ENCODE results near the gene CIDEA.

Gene CIDEA

DNA sequence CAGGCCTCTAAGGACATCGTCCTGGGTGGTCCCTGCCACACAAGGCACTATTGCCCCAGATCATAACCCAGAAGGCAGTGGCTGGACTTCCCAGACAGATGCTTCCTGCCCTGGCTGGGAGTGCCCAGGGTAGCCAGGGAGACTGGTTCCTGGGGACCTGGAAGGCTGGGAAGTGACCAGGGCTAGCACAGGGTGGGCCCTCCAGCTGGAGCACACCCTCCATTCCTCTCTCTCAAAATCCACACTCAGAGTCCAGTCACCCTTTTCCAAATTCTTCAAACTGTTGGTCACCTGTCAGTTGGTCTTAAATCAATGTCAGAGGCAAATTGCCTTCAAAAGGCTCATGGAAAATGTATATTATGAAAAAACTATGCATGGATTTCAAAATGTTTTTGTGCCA is 42.3 kb downstream of the CIDEA start:
- no peak for DNase-seq (ENCODE audit: low spot score)

DNA sequence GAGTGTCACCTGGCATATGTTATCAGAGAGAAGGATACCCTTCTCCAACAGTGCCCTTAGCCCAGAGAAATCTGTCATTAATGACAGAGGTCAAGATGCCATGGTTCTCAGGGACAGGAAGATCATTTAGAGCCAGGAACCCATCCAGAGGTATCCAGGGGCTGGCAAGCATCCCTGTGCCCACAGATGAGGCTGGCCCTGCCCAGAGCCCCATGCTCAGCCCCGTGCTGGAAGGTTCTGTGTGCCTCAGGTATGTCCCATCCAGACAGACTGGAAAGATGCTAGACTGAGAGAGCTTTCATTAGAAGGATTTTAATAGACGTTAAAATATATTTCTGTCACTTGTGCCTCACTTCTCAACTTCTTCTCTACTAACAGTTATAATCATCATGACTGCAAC is 45.7 kb downstream of the CIDEA start:
- DNase-seq (ENCODE audit: low spot score), result no peak

- peak; percentile 42 for DNase-seq (ENCODE audit: low spot score)
Measured at GRCh38 chr18:12301263-12302005, 47.3 kb downstream of the CIDEA start.

DNA sequence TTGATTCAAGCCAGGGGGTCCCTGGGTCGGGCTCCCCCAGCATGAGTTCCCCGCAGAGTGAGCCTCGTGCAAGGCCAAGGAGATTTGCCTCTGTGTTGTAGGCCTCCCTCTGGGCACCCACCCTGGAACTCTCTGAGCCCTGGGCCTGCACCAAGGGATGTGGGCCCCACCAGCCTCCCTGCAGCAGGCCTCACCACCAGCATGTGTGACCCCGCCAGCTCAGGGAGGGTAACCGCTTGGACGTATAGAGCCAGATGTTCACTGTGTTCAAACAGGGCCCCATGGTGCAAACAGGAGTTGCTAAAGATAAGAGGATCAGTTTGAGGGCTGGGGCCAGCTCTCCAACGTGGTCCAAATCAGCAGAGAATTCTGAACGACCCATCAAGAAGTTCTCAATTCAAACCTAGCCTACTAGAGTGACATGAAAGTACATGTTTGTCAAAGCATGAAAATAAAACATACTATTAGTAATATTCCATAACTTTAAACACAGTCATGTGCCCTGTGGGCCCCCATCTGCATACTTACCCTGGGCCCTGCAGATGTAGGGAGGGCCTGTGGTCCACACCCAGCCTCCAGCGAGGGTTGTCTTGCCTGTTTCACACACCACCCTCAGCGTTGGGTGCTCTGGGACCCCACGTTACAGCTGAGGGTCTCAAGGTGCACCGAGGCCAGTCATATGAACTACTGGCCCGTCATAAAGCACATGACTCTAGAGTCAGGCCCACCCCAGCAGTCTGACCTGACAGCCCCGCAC is 48.4 kb downstream of the CIDEA start:
- DNase-seq (ENCODE audit: low spot score), result no peak

DNA sequence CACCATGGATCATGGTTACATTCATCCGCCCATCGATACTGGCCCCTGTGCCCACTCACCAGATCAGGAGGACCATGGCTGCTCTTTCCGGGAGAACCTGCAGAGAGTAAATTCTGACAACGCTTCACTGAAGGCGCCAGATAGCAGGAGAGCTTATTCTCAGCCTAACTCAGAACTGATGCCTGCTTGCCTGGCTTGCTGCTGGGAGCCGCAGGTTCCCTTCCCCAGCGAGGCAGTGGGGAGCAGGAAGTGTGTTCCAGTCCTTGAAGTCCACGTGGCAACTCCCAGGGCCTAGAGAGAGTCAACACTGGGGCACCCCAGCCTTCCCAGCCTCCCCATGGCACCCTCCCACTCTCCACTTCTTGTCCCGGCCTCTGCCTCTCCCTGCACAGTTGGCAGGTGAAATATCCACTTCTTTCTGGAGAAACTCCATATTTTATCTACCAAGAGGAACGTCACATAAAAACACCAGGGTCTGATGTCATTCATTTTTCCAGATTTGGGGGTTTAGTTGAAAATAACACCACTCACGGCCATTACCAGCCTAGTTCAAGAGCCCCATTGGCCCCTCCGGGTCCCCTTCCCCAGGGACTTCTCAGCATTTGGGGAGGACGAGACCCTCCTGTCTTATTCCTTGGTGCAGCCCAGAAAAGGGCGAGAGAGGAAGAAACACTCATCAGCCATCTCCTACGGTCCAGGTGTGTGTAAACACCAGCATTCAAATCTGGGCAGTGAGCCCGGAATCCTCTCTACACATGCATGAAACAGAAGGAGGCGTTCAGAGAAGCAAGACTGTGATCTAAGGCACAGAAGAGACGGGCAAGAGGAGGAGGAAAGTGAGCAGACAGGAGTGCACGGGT is 50.4 kb downstream of the CIDEA start:
- DNase-seq (ENCODE audit: low spot score), result no peak

DNA sequence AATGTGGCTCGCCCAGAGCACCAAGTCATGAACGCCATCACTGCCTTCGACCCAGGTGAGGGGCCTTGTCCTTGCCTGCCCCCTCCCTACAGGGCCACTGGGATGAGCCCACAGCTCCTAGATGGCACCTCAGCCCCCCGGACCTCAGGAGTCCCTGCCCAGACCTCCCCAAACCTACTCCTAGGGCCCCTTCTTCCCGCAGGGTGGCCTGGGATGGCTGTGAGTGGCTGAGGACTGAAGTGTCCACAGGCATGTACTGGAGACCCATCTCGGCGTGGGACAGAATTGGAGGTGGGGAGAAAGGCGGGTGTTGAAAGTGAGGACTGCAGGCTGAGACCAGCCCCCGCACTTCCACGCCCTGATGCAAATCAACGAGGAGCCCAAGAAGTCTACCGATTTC is 51.0 kb downstream of the CIDEA start:
- DNase-seq (ENCODE audit: low spot score), result no peak

GRCh38 chr18:12305930-12306629 is 51.9 kb downstream of the CIDEA start:
- no peak for DNase-seq (ENCODE audit: low spot score)

GRCh38 chr18:12306752-12307700 is 52.9 kb downstream of the CIDEA start:
- DNase-seq (ENCODE audit: low spot score), result no peak

GRCh38 chr18:12307701-12308385 is 53.7 kb downstream of the CIDEA start, which contains the start of gene TUBB6:
TUBB6 (plus strand) TSS chr18:12308241; CDS start chr18:12308293, 52 bp downstream.
- DNase-seq (ENCODE audit: low spot score), result peak; percentile 35

DNA sequence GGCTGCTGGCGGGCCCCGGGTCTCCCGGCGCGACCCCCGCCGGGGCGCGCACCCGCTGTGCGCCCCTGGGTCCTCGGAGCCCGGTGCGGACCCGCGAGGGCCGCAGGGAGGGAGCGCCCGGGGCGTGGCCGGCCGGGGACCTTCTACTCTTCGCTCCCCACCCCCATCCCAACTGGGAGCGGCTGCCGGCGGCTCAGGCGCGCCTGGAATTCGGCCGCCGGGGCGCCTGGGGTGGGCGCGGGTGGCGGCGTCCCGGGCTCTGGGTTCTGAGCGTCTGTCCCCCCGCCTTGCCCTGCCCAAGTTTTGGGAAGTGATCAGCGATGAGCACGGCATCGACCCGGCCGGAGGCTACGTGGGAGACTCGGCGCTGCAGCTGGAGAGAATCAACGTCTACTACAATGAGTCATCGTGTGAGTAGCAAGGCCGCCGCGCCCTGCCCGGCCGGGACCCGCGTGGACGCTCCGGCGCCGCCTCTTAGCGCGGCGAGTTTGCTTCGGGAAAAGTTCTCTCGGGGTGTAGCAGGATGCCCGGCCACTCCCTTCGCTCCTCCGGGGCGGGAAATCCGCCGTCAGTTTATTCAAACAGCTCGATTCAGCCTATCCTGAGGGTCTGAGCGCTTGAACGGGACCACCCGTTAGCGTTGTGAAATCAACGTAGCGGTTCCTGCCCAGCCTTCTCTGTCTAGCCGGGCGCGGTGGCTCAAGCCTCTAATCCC is 54.4 kb downstream of the CIDEA start:
- peak; percentile 54 for DNase-seq (ENCODE audit: low spot score)

DNA sequence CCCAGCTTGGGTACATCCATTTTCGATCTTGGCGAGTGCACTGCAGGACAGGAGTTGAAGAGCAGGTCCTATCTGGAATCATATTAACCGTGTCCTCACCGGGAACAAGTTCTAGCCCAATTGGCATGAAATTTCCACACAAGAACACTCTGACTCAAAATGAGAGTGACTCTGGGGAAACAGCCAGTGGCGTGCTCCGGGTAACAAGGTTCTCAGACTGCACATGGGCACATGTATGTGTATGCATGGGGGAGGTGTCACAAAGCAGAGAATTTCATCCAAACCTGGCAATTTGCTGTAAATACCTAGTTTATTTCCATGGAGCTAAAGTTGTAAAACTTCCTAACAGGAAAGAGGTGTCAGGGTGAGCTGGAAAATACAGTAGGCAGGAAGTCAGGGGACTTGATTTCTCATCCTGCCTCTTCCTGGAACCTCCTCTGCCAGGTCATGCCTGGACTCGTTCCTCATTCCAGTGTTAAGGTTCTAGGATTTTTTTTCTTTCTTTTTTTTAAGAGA is 55.6 kb downstream of the CIDEA start:
- DNase-seq (ENCODE audit: low spot score), result no peak

GRCh38 chr18:12310762-12311161 is 56.6 kb downstream of the CIDEA start:
- DNase-seq (ENCODE audit: low spot score), result no peak

GRCh38 chr18:12312976-12313375 is 58.8 kb downstream of the CIDEA start:
- no peak for DNase-seq (ENCODE audit: low spot score)

DNA sequence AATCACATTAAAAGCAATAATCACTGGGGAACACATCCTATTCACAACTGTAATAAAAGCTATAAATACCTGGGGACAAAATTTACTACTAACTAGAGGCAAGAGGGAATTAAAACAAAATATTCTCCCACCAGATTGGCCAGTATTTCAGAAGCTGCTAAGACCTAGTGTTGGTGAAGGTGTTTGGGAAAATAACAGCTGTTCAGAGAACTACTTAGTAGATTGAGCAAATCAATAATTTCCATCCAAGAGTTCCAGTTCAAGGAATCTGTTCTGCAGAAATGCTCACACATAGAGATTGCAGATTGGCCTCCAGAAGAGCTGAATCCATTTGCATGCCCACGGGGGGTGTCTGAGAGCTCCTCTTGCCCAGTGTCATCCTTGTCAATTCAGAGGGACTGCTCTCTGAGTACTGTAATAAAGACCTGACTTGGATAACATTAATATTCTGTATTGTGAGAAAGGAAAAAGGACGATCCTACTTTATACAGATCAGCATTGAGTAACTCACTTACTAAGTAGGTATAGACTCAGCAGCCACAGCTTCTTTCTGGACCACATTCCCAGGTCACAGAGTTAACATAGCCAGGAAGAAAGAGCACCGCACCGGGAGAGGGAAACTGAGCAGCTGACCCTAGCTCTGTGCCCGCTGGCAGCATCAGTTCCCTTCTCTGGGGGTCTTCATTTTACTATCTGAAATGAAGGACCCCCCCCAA is 59.5 kb downstream of the CIDEA start:
- DNase-seq (ENCODE audit: low spot score), result no peak

DNA sequence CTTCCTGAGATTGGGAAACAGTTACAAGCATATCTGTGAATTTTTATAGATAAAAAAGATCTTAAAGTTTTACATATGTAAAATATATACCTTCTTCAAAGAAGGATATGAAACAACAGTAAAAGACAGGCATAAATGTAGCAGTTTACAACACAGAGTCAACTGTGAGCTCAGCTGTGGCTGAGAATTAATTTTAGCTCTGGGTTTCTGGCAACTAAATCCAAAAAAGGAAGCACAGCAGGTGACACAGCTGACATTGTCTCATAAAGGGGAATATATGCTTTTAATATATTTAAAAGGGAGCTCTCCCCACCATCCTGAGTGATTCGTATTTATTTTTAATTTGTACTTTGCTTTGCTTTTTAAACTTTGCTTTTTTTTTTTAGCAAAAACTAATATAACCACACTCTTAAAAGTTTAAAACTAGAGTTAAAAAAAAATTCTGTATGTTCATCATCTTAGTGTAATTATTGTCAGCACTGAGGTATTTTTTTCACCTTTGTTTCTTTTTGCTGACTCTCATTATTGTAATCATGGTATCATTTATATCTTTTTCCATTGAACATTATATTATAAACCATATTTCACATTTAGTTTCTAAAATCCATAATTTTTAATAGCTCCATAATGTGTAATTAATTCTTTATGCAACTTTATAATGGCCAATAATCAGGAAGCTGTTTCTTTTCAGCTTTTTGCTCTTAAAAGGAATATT is 60.6 kb downstream of the CIDEA start:
- DNase-seq (ENCODE audit: low spot score), result no peak

DNA sequence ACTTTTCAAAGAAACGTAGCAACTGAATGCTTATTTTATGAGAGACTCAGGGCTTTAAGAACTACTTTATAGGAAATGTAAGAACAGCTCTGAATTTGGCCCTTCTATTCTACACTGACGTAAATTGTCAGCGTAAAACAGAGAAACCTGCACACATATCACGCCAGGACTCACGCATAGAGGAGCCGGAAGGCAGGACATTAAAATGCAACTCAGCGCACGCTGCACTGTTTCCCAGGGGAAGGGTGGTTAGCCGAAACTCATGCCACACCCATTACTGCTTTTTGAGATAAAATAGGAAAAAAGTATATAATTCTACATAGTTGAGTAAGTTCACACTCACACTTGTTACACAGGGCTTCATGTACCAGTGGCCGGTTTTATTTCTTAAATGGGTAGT is 61.3 kb downstream of the CIDEA start:
- DNase-seq (ENCODE audit: low spot score), result no peak

DNA sequence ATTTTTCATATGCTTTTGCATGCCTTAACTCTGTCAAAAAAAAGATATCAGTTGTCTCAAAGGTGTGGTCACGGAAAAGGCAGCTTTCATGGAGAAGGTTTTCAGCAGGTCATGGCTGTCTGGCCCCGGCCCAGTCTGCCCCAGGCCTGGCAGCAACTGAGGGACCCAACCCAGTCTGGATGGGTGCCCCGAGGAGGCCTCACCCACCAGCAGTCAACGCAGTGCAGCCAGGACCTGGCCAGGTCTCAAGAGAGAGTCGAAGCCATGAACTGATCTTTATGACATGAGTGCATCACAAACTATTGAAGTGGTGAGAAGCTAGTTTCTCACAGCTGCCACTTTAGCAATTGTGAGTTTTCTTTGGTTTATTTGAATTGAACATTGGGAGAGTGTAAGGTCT is 61.8 kb downstream of the CIDEA start:
- DNase-seq (ENCODE audit: low spot score), result no peak

All from SK-N-DZ (cell line).